B cell (primary cell): Measurements from ENCODE around the gene KIAA0232. TPM values are rescaled to one million over a fixed set of nuclear protein-coding genes. Genes with fewer than 3 reads are reported as not detected.

Experiments used
- ATAC-seq: fragments of 200-7000 bp; cut with Tn5 transposase; one replicate; pipeline ENCODE4 v1.10.0; 2021; ENCODE audit warnings: low read depth, mild to moderate bottlenecking, moderate number of reproducible peaks, moderate library complexity
- CTCF ChIA-PET: fragments of 350-600 bp; sonication (Branson Sonifier 250); formaldehyde crosslinking; loops from one replicate; lab custom pipeline; 2021; ENCODE audit warnings: antibody characterized with exemption, inconsistent platforms; lab: Charles Lee
- POLR2A ChIA-PET: fragments of 350-600 bp; sonication (Branson Sonifier 250); formaldehyde crosslinking; loops from one replicate; lab custom pipeline; 2021; ENCODE audit warnings: antibody characterized with exemption; lab: Charles Lee
- DNase-seq: peaks from one replicate; pipeline ENCODE4 v3.0.0; 2013
- H2AFZ ChIP-seq: 2 replicates; pipeline ENCODE4 v1.6.1; 2012; ENCODE audit warnings: mild to moderate bottlenecking, low read depth, low read length; ENCODE audit not compliant: insufficient read depth, poor library complexity, severe bottlenecking
- H3K27ac ChIP-seq, 2 donors: 1 replicate in 1 of 2; 2 replicates in 1 of 2; pipeline ENCODE4 v1.5.1; 2012 to 2013; ENCODE audit warnings: low read length in 2 of 2, mild to moderate bottlenecking in 2 of 2, moderate library complexity in 1 of 2
- H3K27me3 ChIP-seq, 4 experiments: fragments of 200-600 bp in 1 of 4; sonication (generic) in 1 of 4; replicated peaks in 1 of 4; 1 replicate in 2 of 4; 2 replicates in 2 of 4; pipeline versions ENCODE4 v1.6.1 to v1.7.0; 2013 to 2016; ENCODE audit warnings: low read length in 3 of 4, mild to moderate bottlenecking in 2 of 4, mixed read lengths in 1 of 4, moderate library complexity in 1 of 4; ENCODE audit not compliant: insufficient read depth in 4 of 4, control insufficient read depth in 3 of 4; ENCODE audit errors: control extremely low read depth in 1 of 4
- H3K36me3 ChIP-seq, 2 experiments: replicated peaks in 1 of 2; 1 replicate in 1 of 2; 2 replicates in 1 of 2; pipeline versions ENCODE4 v1.6.1 to v1.7.1; 2013; ENCODE audit warnings: low read length in 1 of 2; ENCODE audit not compliant: insufficient read depth in 2 of 2, control insufficient read depth in 1 of 2; ENCODE audit errors: control extremely low read depth in 1 of 2, extremely low read depth in 1 of 2
- H3K4me1 ChIP-seq, 2 donors: fragments of 200-600 bp in 1 of 2; sonication (generic) in 1 of 2; 1 replicate in 1 of 2; 2 replicates in 1 of 2; pipeline versions ENCODE4 v1.5.1 to v1.6.1; 2013 to 2017; ENCODE audit warnings: low read length in 2 of 2; ENCODE audit not compliant: control insufficient read depth in 2 of 2, insufficient read depth in 2 of 2
- H3K4me2 ChIP-seq: replicated peaks from 2 replicates; pipeline ENCODE3; 2012; ENCODE audit warnings: mild to moderate bottlenecking, low read depth, low read length; ENCODE audit not compliant: poor library complexity, severe bottlenecking
- H3K4me3 ChIP-seq, 5 experiments: fragments of 200-600 bp in 1 of 5; sonication (generic) in 1 of 5; 1 replicate in 3 of 5; 2 replicates in 2 of 5; pipeline versions ENCODE4 v1.5.1 to v1.7.0; 2011 to 2016; ENCODE audit warnings: low read length in 4 of 5, mild to moderate bottlenecking in 4 of 5, low read depth in 2 of 5, control low read depth in 1 of 5, moderate library complexity in 1 of 5; ENCODE audit not compliant: insufficient read depth in 1 of 5; ENCODE audit errors: control extremely low read depth in 1 of 5, extremely low read depth in 1 of 5
- H3K79me2 ChIP-seq: fragments of 200-600 bp; sonication (generic); one replicate; pipeline ENCODE4 v1.6.0; 2016; ENCODE audit warnings: low read length; ENCODE audit not compliant: control insufficient read depth, insufficient read depth
- H3K9ac ChIP-seq: fragments of 200-600 bp; sonication (generic); 2 replicates; pipeline ENCODE4 v1.6.1; 2017; ENCODE audit warnings: mild to moderate bottlenecking, low read length, moderate library complexity
- H3K9me3 ChIP-seq, 3 donors: one replicate each; pipeline versions ENCODE4 v1.6.1 to v1.7.1; 2013; ENCODE audit warnings: low read length in 2 of 3; ENCODE audit not compliant: control insufficient read depth in 2 of 3, insufficient read depth in 1 of 3; ENCODE audit errors: control extremely low read depth in 1 of 3
- H4K20me1 ChIP-seq: 2 replicates; pipeline ENCODE4 v1.6.0; 2012; ENCODE audit warnings: mild to moderate bottlenecking, low read length; ENCODE audit not compliant: insufficient read depth, control insufficient read depth, poor library complexity, severe bottlenecking
- H3K27ac Mint-ChIP-seq: one replicate; pipeline ENCODE4 v1.8.0; 2021; ENCODE audit warnings: mixed read lengths
- H3K27me3 Mint-ChIP-seq: one replicate; pipeline ENCODE4 v1.8.0; 2021; ENCODE audit warnings: mixed read lengths
- H3K4me1 Mint-ChIP-seq: one replicate; pipeline ENCODE4 v1.8.0; 2021; ENCODE audit warnings: mixed read lengths
- H3K4me3 Mint-ChIP-seq: one replicate; pipeline ENCODE4 v1.8.0; 2021; ENCODE audit warnings: mixed read lengths
- H3K9me3 Mint-ChIP-seq: one replicate; pipeline ENCODE4 v1.8.0; 2022; ENCODE audit warnings: mixed read lengths; ENCODE audit not compliant: insufficient read depth
- EZH2 ChIP-seq: IDR thresholded peaks from 2 replicates; pipeline ENCODE4 v1.6.1; 2012; ENCODE audit warnings: borderline replicate concordance, low read depth, mild to moderate bottlenecking, moderate library complexity, low read length; ENCODE audit not compliant: insufficient read depth, poor library complexity, severe bottlenecking
- WGBS: methylation state at CpG from one replicate; pipeline ENCODE4 v1.1.5; 2013; ENCODE audit warnings: missing lambda C conversion rate; ENCODE audit not compliant: insufficient coverage; 5-methylcytosine and 5-hydroxymethylcytosine counted together
- intact Hi-C: fragments of 100-400 bp; cut with micrococcal nuclease; formaldehyde crosslinking; loops from one replicate; pipeline ENCODE4 v1.10.0; 2022
- polyA plus RNA-seq: library from polyadenylated mRNA; depleted of rRNA; stranded (reverse); fragments of >200 nt; gene quantifications from 2 replicates; pipeline ENCODE4 v1.2.3, GENCODE V29; 2012
- total RNA-seq, 2 donors: library from RNA; stranded (reverse); fragments of 120-200 nt in 1 of 2; gene quantifications; 1 replicate in 1 of 2; 2 replicates in 1 of 2; pipeline versions ENCODE4 v1.2.3 to v1.2.4, GENCODE V29; 2013 to 2022
- TF ChIP-seq, protein P1 (sequence below): fragments of 200-600 bp; IDR thresholded peaks from one replicate; pipeline ENCODE4 v1.8.0; 2022; ENCODE audit warnings: antibody characterized with exemption, mild to moderate bottlenecking

Gene KIAA0232
- total and polyA plus RNA-seq, 2 donors (not counting 1 experiment from before 2014, with no cell fraction given), result 2.9 to 20.8 TPM

DNA sequence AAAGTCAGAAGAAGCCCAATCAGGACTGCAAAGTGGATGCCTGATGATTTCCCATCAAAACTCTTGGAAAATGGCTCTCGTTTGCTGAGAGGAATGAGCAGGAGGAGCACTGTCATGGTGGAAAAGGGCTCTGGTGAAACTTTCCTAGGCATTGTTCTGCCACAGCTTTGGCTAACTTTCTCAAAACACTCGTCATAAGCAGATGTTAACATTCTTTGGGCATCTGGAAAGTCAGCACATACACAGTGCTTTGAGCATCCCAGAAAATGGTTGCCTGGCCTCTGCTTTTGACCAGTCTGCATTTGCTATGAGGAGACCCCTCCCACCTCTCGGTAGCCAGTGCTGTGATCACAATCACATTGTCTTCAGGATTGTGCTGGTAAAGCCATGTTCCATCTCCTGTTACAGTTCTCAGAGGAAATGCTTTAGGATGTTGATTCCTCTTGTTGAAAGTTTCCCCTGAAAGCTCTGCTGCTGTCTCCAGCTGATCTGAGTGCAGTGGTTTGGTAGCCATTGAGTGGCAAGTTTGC lies 101.9 kb downstream of the KIAA0232 start:
- no peaks in the 10 kb centered on the region for H3K79me2 ChIP-seq
- no peak overlapping the region for H2AFZ ChIP-seq
- H3K27me3 ChIP-seq, result no peaks in the 10 kb centered on the region
- H3K4me1 ChIP-seq, result peaks cover 7 to 10% of the 10 kb centered on the region in 2 donors
- no peak overlapping the region for H3K27ac ChIP-seq
- ATAC-seq, result no peak
- H3K4me3 Mint-ChIP-seq, result no peak overlapping the region
- no peak overlapping the region for H3K27ac Mint-ChIP-seq
- H3K4me2 ChIP-seq, result no peak overlapping the region
- peaks cover 2% of the 10 kb centered on the region for H3K4me1 Mint-ChIP-seq
- WGBS, result 100% methylated on average over 3 of the region's 3 CpGs
- ChIA-PET POLR2A (interaction anchor here (0.5 kb wide), 1 partner anchor 165 kb away, joined by 4 read pairs; no protein-coding TSS in a partner anchor), CTCF (interaction anchor here (1.2 to 5.5 kb wide), 2 partner anchors 11 to 186 kb away, joined by 4 to 33 read pairs; no protein-coding TSS in a partner anchor)
- peaks cover 0 to 11% (median 0%) of the 10 kb centered on the region in 3 donors for H3K9me3 ChIP-seq
- H3K9me3 Mint-ChIP-seq, result no peaks in the 10 kb centered on the region
- no peak for DNase-seq
- TF ChIP-seq, protein P1, sequence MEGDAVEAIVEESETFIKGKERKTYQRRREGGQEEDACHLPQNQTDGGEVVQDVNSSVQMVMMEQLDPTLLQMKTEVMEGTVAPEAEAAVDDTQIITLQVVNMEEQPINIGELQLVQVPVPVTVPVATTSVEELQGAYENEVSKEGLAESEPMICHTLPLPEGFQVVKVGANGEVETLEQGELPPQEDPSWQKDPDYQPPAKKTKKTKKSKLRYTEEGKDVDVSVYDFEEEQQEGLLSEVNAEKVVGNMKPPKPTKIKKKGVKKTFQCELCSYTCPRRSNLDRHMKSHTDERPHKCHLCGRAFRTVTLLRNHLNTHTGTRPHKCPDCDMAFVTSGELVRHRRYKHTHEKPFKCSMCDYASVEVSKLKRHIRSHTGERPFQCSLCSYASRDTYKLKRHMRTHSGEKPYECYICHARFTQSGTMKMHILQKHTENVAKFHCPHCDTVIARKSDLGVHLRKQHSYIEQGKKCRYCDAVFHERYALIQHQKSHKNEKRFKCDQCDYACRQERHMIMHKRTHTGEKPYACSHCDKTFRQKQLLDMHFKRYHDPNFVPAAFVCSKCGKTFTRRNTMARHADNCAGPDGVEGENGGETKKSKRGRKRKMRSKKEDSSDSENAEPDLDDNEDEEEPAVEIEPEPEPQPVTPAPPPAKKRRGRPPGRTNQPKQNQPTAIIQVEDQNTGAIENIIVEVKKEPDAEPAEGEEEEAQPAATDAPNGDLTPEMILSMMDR, result no peak
- TF ChIP-seq EZH2, result no peak
- no peak overlapping the region for H3K9ac ChIP-seq
- intact Hi-C loops, result no loop called here
- H4K20me1 ChIP-seq, result no peaks in the 10 kb centered on the region
- H3K36me3 ChIP-seq, result peaks cover 8 to 20% of the 10 kb centered on the region in 2 experiments
- no peaks in the 10 kb centered on the region for H3K27me3 Mint-ChIP-seq
- no peak overlapping the region for H3K4me3 ChIP-seq

- WGBS, result 48% methylated on average over 14 of the region's 15 CpGs
- H3K4me1 ChIP-seq, result peaks cover 7 to 10% of the 10 kb centered on the region in 2 donors
- DNase-seq, result peak; percentile 31
These were observed 103.5 kb downstream of the KIAA0232 start for GRCh38 chr4:6885953-6886557.

More at GRCh38 chr4:6885953-6886557, 103.5 kb downstream of the KIAA0232 start:
- ChIA-PET CTCF (interaction anchor here (0.7 to 5.5 kb wide), 7 partner anchors 13 to 196 kb away, joined by 3 to 33 read pairs (median 4); no protein-coding TSS in a partner anchor), POLR2A (no interaction called here)
- no peak overlapping the region for H3K27ac ChIP-seq
- TF ChIP-seq, protein P1, result no peak
- TF ChIP-seq EZH2, result no peak
- H3K27me3 Mint-ChIP-seq, result no peaks in the 10 kb centered on the region
- intact Hi-C loops, result no loop called here
- no peak overlapping the region for H3K9ac ChIP-seq
- ATAC-seq, result peak; percentile 31
- no peaks in the 10 kb centered on the region for H4K20me1 ChIP-seq
- H3K36me3 ChIP-seq, result peaks cover 6 to 10% of the 10 kb centered on the region in 2 experiments
- H3K4me1 Mint-ChIP-seq, result peaks cover 2% of the 10 kb centered on the region
- H3K4me3 ChIP-seq, result no peak overlapping the region
- no peak overlapping the region for H2AFZ ChIP-seq
- H3K9me3 Mint-ChIP-seq, result no peaks in the 10 kb centered on the region
- no peak overlapping the region for H3K27ac Mint-ChIP-seq
- H3K4me2 ChIP-seq, result no peak overlapping the region
- H3K4me3 Mint-ChIP-seq, result no peak overlapping the region
- no peaks in the 10 kb centered on the region for H3K79me2 ChIP-seq
- H3K9me3 ChIP-seq, result peaks cover 0 to 26% (median 0%) of the 10 kb centered on the region in 3 donors
- H3K27me3 ChIP-seq, result no peaks in the 10 kb centered on the region
